ENCODE results near the gene FAH.

- TF ChIP-seq CTCF (conservative IDR thresholded peaks at IDR 0.05; ENCODE audit: low read length) = no peak
- no peak for TF ChIP-seq EZH2phosphoT487 (IDR thresholded peaks at IDR 0.05; ENCODE audit: borderline replicate concordance)
Measured at GRCh38 chr15:80211976-80212375, 59.2 kb downstream of the FAH start.
